ENCODE data around the gene SECISBP2. TPM values are rescaled to one million over a fixed set of nuclear protein-coding genes. Genes with fewer than 3 reads are reported as not detected.
A peak's percentile ranks its signal among the peaks of the same experiment; 100 is the strongest.

SECISBP2 gene
- total RNA-seq, 5 donors from 2014 or later (not counting 1 experiment from before 2014, with no cell fraction given), result 78.8 to 132 (median 87.5) TPM

DNA sequence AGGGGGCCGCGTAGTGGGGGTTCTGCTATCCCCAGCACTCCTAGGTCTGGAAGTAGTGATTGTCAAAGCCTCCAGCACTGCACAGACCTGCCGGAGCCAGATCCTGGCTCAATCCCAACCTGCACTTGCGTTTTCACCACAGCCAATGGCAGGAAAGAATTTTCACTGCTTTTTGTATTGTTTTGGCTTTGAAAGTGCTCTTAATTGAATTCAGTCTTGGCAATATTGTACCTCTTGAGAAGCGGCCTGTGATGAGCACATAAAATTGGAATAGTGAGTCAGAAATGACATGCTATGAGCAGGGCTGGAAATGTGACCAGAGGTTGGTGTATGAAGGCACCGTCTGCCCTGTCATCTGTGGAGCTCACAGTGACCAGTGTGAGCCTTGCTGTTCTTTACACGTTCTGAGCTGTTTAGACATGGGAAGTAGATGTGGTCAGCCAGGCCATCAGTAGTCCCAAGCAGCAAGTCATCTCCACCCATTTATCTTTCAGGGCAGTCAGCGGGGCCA lies 41.5 kb downstream of the SECISBP2 start:
- H3K9me3 Mint-ChIP-seq, result no peaks in the 10 kb centered on the region
- no peak overlapping the region for H3K4me3 Mint-ChIP-seq
- peak overlapping the region; percentile 12 to 80 for H3K27ac Mint-ChIP-seq

DNA sequence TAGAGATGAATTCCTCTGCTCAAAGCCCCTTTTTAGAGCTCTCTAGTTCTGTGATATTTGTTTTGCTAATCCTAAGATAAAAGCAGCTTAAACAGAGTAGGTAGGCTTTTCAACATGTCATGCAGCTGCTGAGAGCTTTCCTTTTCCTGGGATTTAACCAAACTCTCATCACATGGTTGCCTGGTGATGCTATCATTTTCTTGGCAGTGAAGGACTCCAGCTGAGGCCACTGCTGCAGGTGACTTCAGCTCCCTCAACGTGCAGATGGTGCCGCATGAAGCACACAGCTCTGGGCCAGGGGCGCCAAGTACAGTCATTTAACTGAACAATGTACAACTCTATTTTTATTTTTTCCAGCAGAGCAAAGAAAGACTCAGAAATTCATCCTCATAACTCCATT lies 42.2 kb downstream of the SECISBP2 start:
- Mint-ChIP-seq H3K36me3 (peaks cover 60% of the 10 kb centered on the region), H3K9me3 (no peaks in the 10 kb centered on the region), H3K27me3 (no peaks in the 10 kb centered on the region), H3K4me1 (peaks cover 4 to 12% (median 10%) of the 10 kb centered on the region in 3 donors), H3K27ac (peak overlapping the region; percentile 23 to 72), H3K4me3 (no peak overlapping the region)
- peaks cover 13 to 81% of the 10 kb centered on the region in 2 donors for H3K36me3 ChIP-seq (ENCODE audit: control insufficient read depth in 2 of 2, extremely low read depth in 1 of 2, insufficient read depth in 1 of 2, low read length in 1 of 2)
- no peak overlapping the region for H3K4me3 ChIP-seq (ENCODE audit: control insufficient read depth in 1 of 2, extremely low read depth in 1 of 2, low read length in 1 of 2)
- H3K9me3 ChIP-seq, result no peaks in the 10 kb centered on the region
- ATAC-seq (replicated peaks in 1 of 4) (no peak), DNase-seq (peak in 1 of 35 experiments; percentile 2)
- POLR2A ChIA-PET, result interaction anchor here in 1 of 2 donors (0.7 kb wide), 1 partner anchor 35 kb away, joined by 3 read pairs; no protein-coding TSS in a partner anchor
- no peaks in the 10 kb centered on the region for H3K4me1 ChIP-seq (ENCODE audit: control insufficient read depth in 1 of 2, extremely low read depth in 1 of 2, insufficient read depth in 2 of 2, low read length in 2 of 2)
- H3K27ac ChIP-seq (ENCODE audit: low read length), result no peak overlapping the region
- CTCF ChIA-PET, result no interaction called here
- no peaks in the 10 kb centered on the region for H3K27me3 ChIP-seq (replicated peaks in 1 of 2; ENCODE audit: control insufficient read depth in 2 of 2, extremely low read depth in 1 of 2, insufficient read depth in 2 of 2, low read length in 1 of 2)
- WGBS (ENCODE audit: insufficient coverage), result 80% methylated on average over 1 of the region's 3 CpGs

More for the DNA sequence above, 41.5 kb downstream of the SECISBP2 start:
- Histone ChIP-seq H3K9me3 (no peaks in the 10 kb centered on the region), H3K27me3 (replicated peaks in 1 of 2; ENCODE audit: control insufficient read depth in 2 of 2, extremely low read depth in 1 of 2, insufficient read depth in 2 of 2, low read length in 1 of 2) (no peaks in the 10 kb centered on the region), H3K4me3 (ENCODE audit: control insufficient read depth in 1 of 2, extremely low read depth in 1 of 2, low read length in 1 of 2) (no peak overlapping the region), H3K36me3 (ENCODE audit: control insufficient read depth in 2 of 2, extremely low read depth in 1 of 2, insufficient read depth in 1 of 2, low read length in 1 of 2) (peaks cover 13 to 86% of the 10 kb centered on the region in 2 donors), H3K27ac (ENCODE audit: low read length) (no peak overlapping the region), H3K4me1 (ENCODE audit: control insufficient read depth in 1 of 2, extremely low read depth in 1 of 2, insufficient read depth in 2 of 2, low read length in 2 of 2) (no peaks in the 10 kb centered on the region)
- peaks cover 4 to 12% (median 8%) of the 10 kb centered on the region in 3 donors for H3K4me1 Mint-ChIP-seq
- WGBS (ENCODE audit: insufficient coverage), result 90% methylated on average over 2 of the region's 8 CpGs
- H3K36me3 Mint-ChIP-seq, result peaks cover 64% of the 10 kb centered on the region
- DNase-seq (peak in 1 of 35 experiments; percentile 2), ATAC-seq (replicated peaks in 1 of 4) (no peak)
- POLR2A ChIA-PET, result interaction anchor here in 1 of 2 donors (0.7 kb wide), 1 partner anchor 35 kb away, joined by 3 read pairs; no protein-coding TSS in a partner anchor
- H3K27me3 Mint-ChIP-seq, result no peaks in the 10 kb centered on the region
- CTCF ChIA-PET, result no interaction called here

DNA sequence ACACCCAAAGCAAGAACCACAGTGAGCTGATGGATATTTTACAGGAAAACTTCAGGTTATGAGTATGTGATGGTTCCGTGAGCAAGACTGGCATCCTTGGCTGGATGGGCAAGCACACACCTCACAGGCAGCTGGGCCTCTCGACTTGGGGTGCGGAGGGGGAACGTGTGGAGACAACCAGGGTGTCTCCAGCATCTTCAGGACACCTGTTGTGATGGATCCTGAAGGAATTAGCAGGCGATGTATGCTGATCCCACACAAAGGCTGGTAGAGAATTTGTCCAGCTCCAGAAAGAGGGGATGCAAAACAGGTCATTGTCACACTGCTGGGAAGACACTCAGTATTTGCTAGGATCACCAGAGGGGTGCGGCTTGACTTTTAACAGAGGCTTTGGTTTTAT lies 42.7 kb downstream of the SECISBP2 start:
- CTCF ChIA-PET, result no interaction called here
- Histone ChIP-seq H3K27ac (ENCODE audit: low read length) (no peak overlapping the region), H3K4me1 (ENCODE audit: control insufficient read depth in 1 of 2, extremely low read depth in 1 of 2, insufficient read depth in 2 of 2, low read length in 2 of 2) (no peaks in the 10 kb centered on the region), H3K4me3 (ENCODE audit: control insufficient read depth in 1 of 2, extremely low read depth in 1 of 2, low read length in 1 of 2) (no peak overlapping the region), H3K27me3 (replicated peaks in 1 of 2; ENCODE audit: control insufficient read depth in 2 of 2, extremely low read depth in 1 of 2, insufficient read depth in 2 of 2, low read length in 1 of 2) (no peaks in the 10 kb centered on the region), H3K36me3 (ENCODE audit: control insufficient read depth in 2 of 2, extremely low read depth in 1 of 2, insufficient read depth in 1 of 2, low read length in 1 of 2) (peaks cover 13 to 75% of the 10 kb centered on the region in 2 donors), H3K9me3 (no peaks in the 10 kb centered on the region)
- H3K4me3 Mint-ChIP-seq, result no peak overlapping the region
- peaks cover 4 to 12% (median 10%) of the 10 kb centered on the region in 3 donors for H3K4me1 Mint-ChIP-seq
- H3K27me3 Mint-ChIP-seq, result no peaks in the 10 kb centered on the region
- no peak for DNase-seq
- POLR2A ChIA-PET, result no interaction called here
- no peaks in the 10 kb centered on the region for H3K9me3 Mint-ChIP-seq
- ATAC-seq (replicated peaks in 1 of 4), result no peak
- peak overlapping the region; percentile 23 to 72 for H3K27ac Mint-ChIP-seq
- H3K36me3 Mint-ChIP-seq, result peaks cover 57% of the 10 kb centered on the region
- 100% methylated on average over 4 of the region's 6 CpGs for WGBS (ENCODE audit: insufficient coverage)

DNA sequence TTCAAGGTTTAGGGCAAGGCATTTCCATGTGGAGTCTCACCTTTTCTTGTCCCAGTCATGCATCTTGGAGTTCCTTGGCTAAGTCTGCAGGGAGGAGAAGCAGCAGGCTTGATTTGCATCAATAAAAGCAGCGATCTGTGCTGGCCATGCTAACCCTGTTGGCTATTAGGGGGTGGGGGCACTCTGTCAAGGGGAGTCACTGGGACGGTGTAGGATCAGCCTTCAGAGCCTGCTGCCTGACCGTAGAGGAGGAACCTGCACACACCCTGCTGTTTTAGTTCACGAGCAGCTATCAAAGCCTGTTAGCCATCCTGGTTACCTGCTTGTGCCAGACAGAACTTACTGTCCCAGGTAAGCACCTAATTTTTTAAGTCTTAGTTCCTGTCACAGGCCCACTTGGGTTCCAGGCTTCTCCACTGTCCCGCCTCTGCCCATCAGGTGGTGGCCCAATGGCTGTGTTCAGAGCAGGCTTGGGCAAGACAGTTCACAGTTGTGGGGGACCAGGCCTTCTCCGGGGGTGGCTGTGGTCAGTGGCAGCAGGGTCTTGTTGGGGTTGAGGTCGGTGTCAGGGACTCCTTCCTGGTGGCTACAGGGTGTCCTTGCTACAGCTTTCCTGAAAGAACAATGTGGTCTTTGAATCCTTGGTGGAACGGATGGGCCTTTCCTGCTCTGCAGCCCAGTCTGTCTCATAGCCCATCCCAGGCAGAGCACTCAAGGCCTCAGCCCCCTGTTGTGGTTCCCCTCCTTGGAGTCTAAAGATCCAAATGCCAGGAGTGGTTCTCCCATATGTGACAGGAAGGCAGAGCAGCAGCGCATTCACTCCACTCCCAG lies 43.7 kb downstream of the SECISBP2 start:
- peak in 1 of 35 experiments; percentile 9 for DNase-seq
- H3K4me3 Mint-ChIP-seq, result no peak overlapping the region
- H3K27me3 Mint-ChIP-seq, result no peaks in the 10 kb centered on the region
- peaks cover 50% of the 10 kb centered on the region for H3K36me3 Mint-ChIP-seq
- H3K9me3 Mint-ChIP-seq, result no peaks in the 10 kb centered on the region
- ChIA-PET POLR2A (no interaction called here), CTCF (no interaction called here)
- Histone ChIP-seq H3K27ac (ENCODE audit: low read length) (no peak overlapping the region), H3K27me3 (replicated peaks in 1 of 2; ENCODE audit: control insufficient read depth in 2 of 2, extremely low read depth in 1 of 2, insufficient read depth in 2 of 2, low read length in 1 of 2) (no peaks in the 10 kb centered on the region), H3K4me3 (ENCODE audit: control insufficient read depth in 1 of 2, extremely low read depth in 1 of 2, low read length in 1 of 2) (no peak overlapping the region), H3K4me1 (ENCODE audit: control insufficient read depth in 1 of 2, extremely low read depth in 1 of 2, insufficient read depth in 2 of 2, low read length in 2 of 2) (no peaks in the 10 kb centered on the region), H3K9me3 (no peaks in the 10 kb centered on the region), H3K36me3 (ENCODE audit: control insufficient read depth in 2 of 2, extremely low read depth in 1 of 2, insufficient read depth in 1 of 2, low read length in 1 of 2) (peaks cover 13 to 65% of the 10 kb centered on the region in 2 donors)
- no peak for ATAC-seq (replicated peaks in 1 of 4)
- H3K27ac Mint-ChIP-seq, result peak overlapping the region in 1 of 2 donors; percentile 39
- WGBS (ENCODE audit: insufficient coverage), result 89% methylated on average over 6 of the region's 9 CpGs
- H3K4me1 Mint-ChIP-seq, result peaks cover 4 to 12% (median 8%) of the 10 kb centered on the region in 3 donors

DNA sequence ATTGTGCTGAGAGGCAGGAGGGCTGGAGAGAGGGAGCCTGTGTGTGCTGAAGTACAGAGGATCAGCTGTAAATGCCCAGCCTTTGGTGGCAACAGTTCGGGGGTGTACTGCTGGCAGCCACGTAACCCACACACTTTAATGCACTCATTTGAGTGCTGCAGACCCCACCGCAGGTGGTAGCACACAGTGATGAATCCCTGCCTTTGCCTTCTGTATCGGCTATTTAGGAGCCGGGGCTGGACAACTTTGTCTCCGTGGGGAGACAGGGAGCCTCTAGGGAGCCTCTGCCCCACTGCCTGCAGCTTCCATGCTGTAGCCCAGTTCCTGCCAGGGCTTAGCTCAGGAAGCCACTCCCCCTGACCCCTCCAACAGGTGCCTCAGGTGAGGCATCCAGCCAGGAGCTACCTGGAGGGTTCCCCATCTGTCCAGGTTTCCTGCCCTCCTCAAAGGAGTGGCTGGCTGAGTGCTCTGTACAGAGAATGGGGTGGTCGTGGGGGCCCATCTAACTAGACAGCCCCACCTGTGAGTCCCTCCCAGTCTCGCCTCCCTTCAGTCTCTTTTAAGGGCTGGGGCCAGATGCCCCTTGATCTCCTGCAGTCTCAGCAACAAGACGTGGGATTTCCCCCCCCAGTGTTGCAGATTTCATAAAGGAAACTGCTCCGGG lies 44.5 kb downstream of the SECISBP2 start:
- WGBS (ENCODE audit: insufficient coverage), result 92% methylated on average over 7 of the region's 10 CpGs
- DNase-seq, result peak in 1 of 35 experiments; percentile 12
- peak overlapping the region in 1 of 2 donors; percentile 39 for H3K27ac Mint-ChIP-seq

DNA sequence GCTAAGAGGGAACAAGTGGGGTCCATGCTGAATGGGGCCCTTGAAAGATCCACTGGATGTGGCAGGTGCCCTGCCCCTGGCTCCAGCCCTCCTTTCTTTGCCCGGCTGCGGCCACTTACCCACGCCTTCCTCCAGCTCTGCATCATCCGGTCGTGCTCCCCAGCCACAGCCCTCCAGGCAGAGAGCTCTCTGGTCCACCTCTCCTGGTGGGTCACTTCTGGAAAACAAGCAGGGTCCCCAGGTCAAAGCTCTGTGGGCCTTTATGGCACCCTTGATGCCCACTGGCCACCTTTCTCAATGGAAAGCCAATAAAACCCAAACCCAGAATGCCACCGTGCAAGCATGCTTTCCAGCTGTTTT lies 45.0 kb downstream of the SECISBP2 start:
- peaks cover 6 to 16% (median 6%) of the 10 kb centered on the region in 3 donors for H3K4me1 Mint-ChIP-seq
- POLR2A ChIA-PET, result no interaction called here
- H3K4me3 Mint-ChIP-seq, result no peak overlapping the region
- no peaks in the 10 kb centered on the region for H3K27me3 Mint-ChIP-seq
- H3K27ac Mint-ChIP-seq, result peak overlapping the region in 1 of 2 donors; percentile 69
- H3K36me3 ChIP-seq (ENCODE audit: control insufficient read depth in 2 of 2, extremely low read depth in 1 of 2, insufficient read depth in 1 of 2, low read length in 1 of 2), result peaks cover 12 to 53% of the 10 kb centered on the region in 2 donors
- ATAC-seq (replicated peaks in 1 of 4) (no peak), DNase-seq (peak in 2 of 35 experiments; percentile 8 to 9)
- whole genome bisulfite sequencing (ENCODE audit: insufficient coverage), result 96% methylated on average over 5 of the region's 6 CpGs
- peaks cover 0 to 11% of the 10 kb centered on the region in 2 experiments for H3K4me1 ChIP-seq (ENCODE audit: control insufficient read depth in 1 of 2, extremely low read depth in 1 of 2, insufficient read depth in 2 of 2, low read length in 2 of 2)
- no peak overlapping the region for H3K27ac ChIP-seq (ENCODE audit: low read length)
- H3K27me3 ChIP-seq (replicated peaks in 1 of 2; ENCODE audit: control insufficient read depth in 2 of 2, extremely low read depth in 1 of 2, insufficient read depth in 2 of 2, low read length in 1 of 2), result no peaks in the 10 kb centered on the region
- H3K36me3 Mint-ChIP-seq, result peaks cover 40% of the 10 kb centered on the region
- no peaks in the 10 kb centered on the region for H3K9me3 ChIP-seq
- H3K4me3 ChIP-seq (ENCODE audit: control insufficient read depth in 1 of 2, extremely low read depth in 1 of 2, low read length in 1 of 2), result no peak overlapping the region
- no peaks in the 10 kb centered on the region for H3K9me3 Mint-ChIP-seq
- CTCF ChIA-PET, result no interaction called here

More for the DNA sequence above, 44.5 kb downstream of the SECISBP2 start:
- Histone ChIP-seq H3K27me3 (replicated peaks in 1 of 2; ENCODE audit: control insufficient read depth in 2 of 2, extremely low read depth in 1 of 2, insufficient read depth in 2 of 2, low read length in 1 of 2) (no peaks in the 10 kb centered on the region), H3K4me1 (ENCODE audit: control insufficient read depth in 1 of 2, extremely low read depth in 1 of 2, insufficient read depth in 2 of 2, low read length in 2 of 2) (peaks cover 0 to 7% of the 10 kb centered on the region in 2 experiments), H3K4me3 (ENCODE audit: control insufficient read depth in 1 of 2, extremely low read depth in 1 of 2, low read length in 1 of 2) (no peak overlapping the region), H3K36me3 (ENCODE audit: control insufficient read depth in 2 of 2, extremely low read depth in 1 of 2, insufficient read depth in 1 of 2, low read length in 1 of 2) (peaks cover 13 to 58% of the 10 kb centered on the region in 2 donors), H3K27ac (ENCODE audit: low read length) (no peak overlapping the region), H3K9me3 (no peaks in the 10 kb centered on the region)
- H3K4me3 Mint-ChIP-seq, result no peak overlapping the region
- H3K27me3 Mint-ChIP-seq, result no peaks in the 10 kb centered on the region
- peaks cover 42% of the 10 kb centered on the region for H3K36me3 Mint-ChIP-seq
- H3K4me1 Mint-ChIP-seq, result peaks cover 4 to 12% (median 5%) of the 10 kb centered on the region in 3 donors
- no peak for ATAC-seq (replicated peaks in 1 of 4)
- POLR2A ChIA-PET, result no interaction called here
- no peaks in the 10 kb centered on the region for H3K9me3 Mint-ChIP-seq
- CTCF ChIA-PET, result no interaction called here
